HepG2 (cell line): ENCODE measurements around the gene OLFM1. TPM values are rescaled to one million over a fixed set of nuclear protein-coding genes. Genes with fewer than 3 reads are reported as not detected.

ENCODE experiments used
- ATAC-seq: fragments of 200-7000 bp; cut with Tn5 transposase; 3 replicates; pipeline ENCODE4 v1.9.1; 2020; ENCODE audit warnings: mild to moderate bottlenecking, moderate library complexity
- BruUV-seq: library from RNA; stranded (reverse); fragments of 400-500 nt; replicated peaks from 2 replicates; lab custom pipeline; 2021; lab: Mats Ljungman, UMichigan
- CTCF ChIA-PET: fragments of 300-600 bp; formaldehyde crosslinking; extraction: SDS; loops from one replicate; lab custom pipeline; 2021; ENCODE audit warnings: low total read pairs, inconsistent platforms, low intra/inter-chr PET ratio; lab: Yijun Ruan, JAX
- POLR2A ChIA-PET: fragments of 350-600 bp; sonication (Branson Sonifier 250); formaldehyde crosslinking; loops from one replicate; lab custom pipeline; 2020; ENCODE audit warnings: antibody characterized with exemption, inconsistent platforms; lab: Yijun Ruan, JAX
- DNase-seq: peaks from one replicate; pipeline ENCODE4 v3.0.0-alpha.2; 2015; ENCODE audit warnings: low spot score
- FAIRE-seq: peaks from 3 replicates; lab custom pipeline; 2011; peaks lifted over from hg19 to GRCh38; lab: Jason Lieb, UNC
- H2AFZ ChIP-seq: one replicate; pipeline ENCODE4 v1.6.1; 2011; ENCODE audit warnings: low read length, inconsistent platforms
- H3K27ac ChIP-seq: fragments of 300-600 bp; 3 replicates; pipeline ENCODE4 v1.8.0; 2011; ENCODE audit warnings: mixed run types, mild to moderate bottlenecking, mixed read lengths, low read length, inconsistent platforms; ENCODE audit not compliant: insufficient read depth; ENCODE audit errors: extremely low read length
- H3K27me3 ChIP-seq, 2 experiments: fragments of 200-600 bp in 1 of 2; 2 replicates in 1 of 2; 3 replicates in 1 of 2; pipeline versions ENCODE4 v1.6.0 to v1.8.0; 2011; ENCODE audit warnings: low read length in 2 of 2, mild to moderate bottlenecking in 2 of 2, moderate library complexity in 2 of 2, inconsistent platforms in 1 of 2; ENCODE audit not compliant: insufficient read depth in 2 of 2, control insufficient read depth in 1 of 2
- H3K36me3 ChIP-seq, 2 experiments: fragments of 200-600 bp in 1 of 2; replicated peaks in 1 of 2; 2 replicates in 1 of 2; 3 replicates in 1 of 2; pipeline versions ENCODE4 v1.5.1 to v1.8.0; 2011; ENCODE audit warnings: low read length in 2 of 2, inconsistent platforms in 1 of 2; ENCODE audit not compliant: insufficient read depth in 2 of 2, control insufficient read depth in 1 of 2
- H3K4me1 ChIP-seq: 2 replicates; pipeline ENCODE4 v1.5.1; 2012; ENCODE audit warnings: low read length, inconsistent platforms; ENCODE audit not compliant: insufficient read depth
- H3K4me2 ChIP-seq: 2 replicates; pipeline ENCODE4 v1.6.0; 2011; ENCODE audit warnings: low read depth, low read length, inconsistent platforms
- H3K4me3 ChIP-seq, 3 experiments: fragments of 200-600 bp in 1 of 3; sonication (generic), shearing (Covaris generic) in 1 of 3; replicated peaks in 1 of 3; 2 replicates each; pipeline ENCODE4 v1.5.1; 2011 to 2016; ENCODE audit warnings: low read length in 3 of 3, inconsistent platforms in 2 of 3, low read depth in 2 of 3, mild to moderate bottlenecking in 2 of 3, control low read depth in 1 of 3, mixed read lengths in 1 of 3; ENCODE audit not compliant: insufficient read depth in 1 of 3
- H3K79me2 ChIP-seq: one replicate; pipeline ENCODE4 v1.6.1; 2011; ENCODE audit warnings: low read length, inconsistent platforms; ENCODE audit not compliant: insufficient read depth
- H3K9ac ChIP-seq: 2 replicates; pipeline ENCODE4 v1.6.0; 2011; ENCODE audit warnings: mild to moderate bottlenecking, low read depth, low read length, inconsistent platforms; ENCODE audit not compliant: insufficient read depth
- H3K9me3 ChIP-seq: 2 replicates; pipeline ENCODE4 v1.5.1; 2012; ENCODE audit warnings: mild to moderate bottlenecking, low read length
- H4K20me1 ChIP-seq: 2 replicates; pipeline ENCODE4 v1.6.0; 2011; ENCODE audit warnings: inconsistent platforms, mild to moderate bottlenecking, low read length, moderate library complexity; ENCODE audit not compliant: insufficient read depth
- CBFB ChIP-seq: sonication (generic); formaldehyde crosslinking; IDR thresholded peaks from 2 replicates; pipeline ENCODE4 v1.4.0; 2020; ENCODE audit warnings: missing genetic modification reagents
- HMG20B ChIP-seq: conservative IDR thresholded peaks from 2 replicates; pipeline ENCODE4 v1.6.1; 2016; ENCODE audit warnings: missing genetic modification reagents, missing compliant biosample characterization
- MAFG ChIP-seq: sonication (generic); formaldehyde crosslinking; IDR thresholded peaks from 2 replicates; pipeline ENCODE4 v1.5.1; 2020; ENCODE audit warnings: mild to moderate bottlenecking, missing genetic modification reagents
- NBN ChIP-seq: fragments of 450-650 bp; conservative IDR thresholded peaks from 2 replicates; pipeline ENCODE4 v1.6.1; 2017
- STAG1 ChIP-seq: sonication (generic); formaldehyde crosslinking; IDR thresholded peaks from 2 replicates; pipeline ENCODE4 v1.4.0; 2020; ENCODE audit warnings: missing genetic modification reagents
- ZNF589 ChIP-seq: sonication (generic); formaldehyde crosslinking; conservative IDR thresholded peaks from 2 replicates; pipeline ENCODE4 v1.8.0; 2022; ENCODE audit warnings: mild to moderate bottlenecking, moderate library complexity, missing genetic modification reagents
- ZNF598 ChIP-seq: sonication (generic); formaldehyde crosslinking; IDR thresholded peaks from 2 replicates; pipeline ENCODE4 v1.5.1; 2020; ENCODE audit warnings: mild to moderate bottlenecking, missing genetic modification reagents, borderline replicate concordance
- ZSCAN31 ChIP-seq: sonication (generic); formaldehyde crosslinking; IDR thresholded peaks from 2 replicates; pipeline ENCODE4 v1.5.0; 2020; ENCODE audit warnings: low read depth, mild to moderate bottlenecking, missing genetic modification reagents
- WGBS: methylation state at CpG from one replicate; pipeline ENCODE4 v1.1.6; 2017; ENCODE audit warnings: low lambda C conversion rate; 5-methylcytosine and 5-hydroxymethylcytosine counted together
- in situ Hi-C: cut with HindIII; loops from 2 replicates; pipeline ENCODE4 v1.10.0; 2017; ENCODE audit warnings: low pct_unique_long_range_greater_than_20kb; ENCODE audit not compliant: extremely low pct_ligation_motif_present
- intact Hi-C: fragments of 100-400 bp; cut with micrococcal nuclease; formaldehyde crosslinking; loops from one replicate; pipeline ENCODE4 v1.10.0; 2022; ENCODE audit not compliant: unreplicated experiment
- polyA plus RNA-seq, 8 experiments: library from polyadenylated mRNA; depleted of rRNA in 3 of 8; stranded (reverse) in 7 of 8; unstranded in 1 of 8; fragments of >200 nt; fragmentation: Illumina TruSeq in 4 of 8; extraction: Trizol in 4 of 8; gene quantifications; 2 replicates each; pipeline versions ENCODE4 v1.2.1 to v1.2.3, GENCODE V29; 2011 to 2016; ENCODE audit warnings: low read depth in 4 of 8, missing spikeins in 1 of 8, mixed read lengths in 1 of 8; ENCODE audit not compliant: insufficient read depth in 1 of 8
- total RNA-seq, 5 experiments: library from RNA; depleted of rRNA; stranded (reverse); fragments of >200 nt; fragmentation: Illumina TruSeq; extraction: Trizol; gene quantifications; 2 replicates each; pipeline ENCODE4 v1.2.3, GENCODE V29; 2016; ENCODE audit warnings: low read depth in 1 of 5
- TF ChIP-seq, protein P1 (sequence below): sonication (generic); formaldehyde crosslinking; IDR thresholded peaks from 2 replicates; pipeline ENCODE4 v1.5.0; 2020; ENCODE audit warnings: mild to moderate bottlenecking, missing genetic modification reagents
- TF ChIP-seq, protein P2 (sequence below): sonication (generic); formaldehyde crosslinking; IDR thresholded peaks from 2 replicates; pipeline ENCODE4 v1.4.0; 2020; ENCODE audit warnings: missing genetic modification reagents
- TF ChIP-seq, protein P3 (sequence below): fragments of 450-650 bp; IDR thresholded peaks from 2 replicates; pipeline ENCODE4 v1.6.1; 2017; ENCODE audit warnings: mild to moderate bottlenecking
- TF ChIP-seq, protein P4 (sequence below): sonication (generic); formaldehyde crosslinking; conservative IDR thresholded peaks from 2 replicates; pipeline ENCODE4 v1.8.1; 2023; ENCODE audit warnings: missing genetic modification reagents

OLFM1 gene
- total and polyA plus RNA-seq, 2 of the 13 experiments (the other 11 are each of a cell fraction or from before 2014, with no cell fraction given): not detected

- TF ChIP-seq, protein P1, sequence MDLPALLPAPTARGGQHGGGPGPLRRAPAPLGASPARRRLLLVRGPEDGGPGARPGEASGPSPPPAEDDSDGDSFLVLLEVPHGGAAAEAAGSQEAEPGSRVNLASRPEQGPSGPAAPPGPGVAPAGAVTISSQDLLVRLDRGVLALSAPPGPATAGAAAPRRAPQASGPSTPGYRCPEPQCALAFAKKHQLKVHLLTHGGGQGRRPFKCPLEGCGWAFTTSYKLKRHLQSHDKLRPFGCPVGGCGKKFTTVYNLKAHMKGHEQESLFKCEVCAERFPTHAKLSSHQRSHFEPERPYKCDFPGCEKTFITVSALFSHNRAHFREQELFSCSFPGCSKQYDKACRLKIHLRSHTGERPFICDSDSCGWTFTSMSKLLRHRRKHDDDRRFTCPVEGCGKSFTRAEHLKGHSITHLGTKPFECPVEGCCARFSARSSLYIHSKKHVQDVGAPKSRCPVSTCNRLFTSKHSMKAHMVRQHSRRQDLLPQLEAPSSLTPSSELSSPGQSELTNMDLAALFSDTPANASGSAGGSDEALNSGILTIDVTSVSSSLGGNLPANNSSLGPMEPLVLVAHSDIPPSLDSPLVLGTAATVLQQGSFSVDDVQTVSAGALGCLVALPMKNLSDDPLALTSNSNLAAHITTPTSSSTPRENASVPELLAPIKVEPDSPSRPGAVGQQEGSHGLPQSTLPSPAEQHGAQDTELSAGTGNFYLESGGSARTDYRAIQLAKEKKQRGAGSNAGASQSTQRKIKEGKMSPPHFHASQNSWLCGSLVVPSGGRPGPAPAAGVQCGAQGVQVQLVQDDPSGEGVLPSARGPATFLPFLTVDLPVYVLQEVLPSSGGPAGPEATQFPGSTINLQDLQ: no peak
- no peak for TF ChIP-seq MAFG (CRISPR knock-in tag)
These were observed 36.0 kb upstream of the OLFM1 start (continued) for GRCh38 chr9:135051316-135052038.

- in situ Hi-C loops: no loop called here
- no peak overlapping the region for H2AFZ ChIP-seq
- no peaks in the 10 kb centered on the region for H3K4me1 ChIP-seq
- POLR2A ChIA-PET: no interaction called here
- DNase-seq: no peak
- FAIRE-seq: no peak
- no TSS peak for BruUV-seq
- no peak overlapping the region for H3K27ac ChIP-seq
- intact Hi-C loops: no loop called here
- H3K36me3 ChIP-seq: no peaks in the 10 kb centered on the region
- WGBS: 50% methylated on average over 4 of the region's 5 CpGs
- no peak overlapping the region for H3K4me3 ChIP-seq
- H3K9me3 ChIP-seq: no peaks in the 10 kb centered on the region
- ATAC-seq: no peak
- no peak overlapping the region for H3K9ac ChIP-seq
- no peaks in the 10 kb centered on the region for H3K79me2 ChIP-seq
- no peak overlapping the region for H3K4me2 ChIP-seq
- CTCF ChIA-PET: no interaction called here
- H4K20me1 ChIP-seq: no peaks in the 10 kb centered on the region
- peaks cover 1 to 38% of the 10 kb centered on the region in 2 experiments; a peak in 3 of 5 replicates for H3K27me3 ChIP-seq
- TF ChIP-seq STAG1 (CRISPR knock-in tag) (no peak), ZSCAN31 (no peak), ZNF598 (CRISPR knock-in tag) (no peak), CBFB (CRISPR knock-in tag) (no peak), ZNF589 (CRISPR knock-in tag) (no peak), NBN (no peak), HMG20B (no peak)
- TF ChIP-seq, protein P2, sequence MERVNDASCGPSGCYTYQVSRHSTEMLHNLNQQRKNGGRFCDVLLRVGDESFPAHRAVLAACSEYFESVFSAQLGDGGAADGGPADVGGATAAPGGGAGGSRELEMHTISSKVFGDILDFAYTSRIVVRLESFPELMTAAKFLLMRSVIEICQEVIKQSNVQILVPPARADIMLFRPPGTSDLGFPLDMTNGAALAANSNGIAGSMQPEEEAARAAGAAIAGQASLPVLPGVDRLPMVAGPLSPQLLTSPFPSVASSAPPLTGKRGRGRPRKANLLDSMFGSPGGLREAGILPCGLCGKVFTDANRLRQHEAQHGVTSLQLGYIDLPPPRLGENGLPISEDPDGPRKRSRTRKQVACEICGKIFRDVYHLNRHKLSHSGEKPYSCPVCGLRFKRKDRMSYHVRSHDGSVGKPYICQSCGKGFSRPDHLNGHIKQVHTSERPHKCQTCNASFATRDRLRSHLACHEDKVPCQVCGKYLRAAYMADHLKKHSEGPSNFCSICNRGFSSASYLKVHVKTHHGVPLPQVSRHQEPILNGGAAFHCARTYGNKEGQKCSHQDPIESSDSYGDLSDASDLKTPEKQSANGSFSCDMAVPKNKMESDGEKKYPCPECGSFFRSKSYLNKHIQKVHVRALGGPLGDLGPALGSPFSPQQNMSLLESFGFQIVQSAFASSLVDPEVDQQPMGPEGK (CRISPR knock-in tag): no peak
- TF ChIP-seq, protein P3, sequence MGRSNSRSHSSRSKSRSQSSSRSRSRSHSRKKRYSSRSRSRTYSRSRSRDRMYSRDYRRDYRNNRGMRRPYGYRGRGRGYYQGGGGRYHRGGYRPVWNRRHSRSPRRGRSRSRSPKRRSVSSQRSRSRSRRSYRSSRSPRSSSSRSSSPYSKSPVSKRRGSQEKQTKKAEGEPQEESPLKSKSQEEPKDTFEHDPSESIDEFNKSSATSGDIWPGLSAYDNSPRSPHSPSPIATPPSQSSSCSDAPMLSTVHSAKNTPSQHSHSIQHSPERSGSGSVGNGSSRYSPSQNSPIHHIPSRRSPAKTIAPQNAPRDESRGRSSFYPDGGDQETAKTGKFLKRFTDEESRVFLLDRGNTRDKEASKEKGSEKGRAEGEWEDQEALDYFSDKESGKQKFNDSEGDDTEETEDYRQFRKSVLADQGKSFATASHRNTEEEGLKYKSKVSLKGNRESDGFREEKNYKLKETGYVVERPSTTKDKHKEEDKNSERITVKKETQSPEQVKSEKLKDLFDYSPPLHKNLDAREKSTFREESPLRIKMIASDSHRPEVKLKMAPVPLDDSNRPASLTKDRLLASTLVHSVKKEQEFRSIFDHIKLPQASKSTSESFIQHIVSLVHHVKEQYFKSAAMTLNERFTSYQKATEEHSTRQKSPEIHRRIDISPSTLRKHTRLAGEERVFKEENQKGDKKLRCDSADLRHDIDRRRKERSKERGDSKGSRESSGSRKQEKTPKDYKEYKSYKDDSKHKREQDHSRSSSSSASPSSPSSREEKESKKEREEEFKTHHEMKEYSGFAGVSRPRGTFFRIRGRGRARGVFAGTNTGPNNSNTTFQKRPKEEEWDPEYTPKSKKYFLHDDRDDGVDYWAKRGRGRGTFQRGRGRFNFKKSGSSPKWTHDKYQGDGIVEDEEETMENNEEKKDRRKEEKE: no peak
- TF ChIP-seq, protein P4, sequence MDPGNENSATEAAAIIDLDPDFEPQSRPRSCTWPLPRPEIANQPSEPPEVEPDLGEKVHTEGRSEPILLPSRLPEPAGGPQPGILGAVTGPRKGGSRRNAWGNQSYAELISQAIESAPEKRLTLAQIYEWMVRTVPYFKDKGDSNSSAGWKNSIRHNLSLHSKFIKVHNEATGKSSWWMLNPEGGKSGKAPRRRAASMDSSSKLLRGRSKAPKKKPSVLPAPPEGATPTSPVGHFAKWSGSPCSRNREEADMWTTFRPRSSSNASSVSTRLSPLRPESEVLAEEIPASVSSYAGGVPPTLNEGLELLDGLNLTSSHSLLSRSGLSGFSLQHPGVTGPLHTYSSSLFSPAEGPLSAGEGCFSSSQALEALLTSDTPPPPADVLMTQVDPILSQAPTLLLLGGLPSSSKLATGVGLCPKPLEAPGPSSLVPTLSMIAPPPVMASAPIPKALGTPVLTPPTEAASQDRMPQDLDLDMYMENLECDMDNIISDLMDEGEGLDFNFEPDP (CRISPR knock-in tag): no peak
These were observed 34.3 kb upstream of the OLFM1 start for GRCh38 chr9:135053133-135053532.
